ENCODE measurements around the gene NME7.

NME7 gene

GRCh38 chr1:169240449-169241232 lies 127.0 kb downstream of the NME7 start (continued):
- TF ChIP-seq, protein P1, sequence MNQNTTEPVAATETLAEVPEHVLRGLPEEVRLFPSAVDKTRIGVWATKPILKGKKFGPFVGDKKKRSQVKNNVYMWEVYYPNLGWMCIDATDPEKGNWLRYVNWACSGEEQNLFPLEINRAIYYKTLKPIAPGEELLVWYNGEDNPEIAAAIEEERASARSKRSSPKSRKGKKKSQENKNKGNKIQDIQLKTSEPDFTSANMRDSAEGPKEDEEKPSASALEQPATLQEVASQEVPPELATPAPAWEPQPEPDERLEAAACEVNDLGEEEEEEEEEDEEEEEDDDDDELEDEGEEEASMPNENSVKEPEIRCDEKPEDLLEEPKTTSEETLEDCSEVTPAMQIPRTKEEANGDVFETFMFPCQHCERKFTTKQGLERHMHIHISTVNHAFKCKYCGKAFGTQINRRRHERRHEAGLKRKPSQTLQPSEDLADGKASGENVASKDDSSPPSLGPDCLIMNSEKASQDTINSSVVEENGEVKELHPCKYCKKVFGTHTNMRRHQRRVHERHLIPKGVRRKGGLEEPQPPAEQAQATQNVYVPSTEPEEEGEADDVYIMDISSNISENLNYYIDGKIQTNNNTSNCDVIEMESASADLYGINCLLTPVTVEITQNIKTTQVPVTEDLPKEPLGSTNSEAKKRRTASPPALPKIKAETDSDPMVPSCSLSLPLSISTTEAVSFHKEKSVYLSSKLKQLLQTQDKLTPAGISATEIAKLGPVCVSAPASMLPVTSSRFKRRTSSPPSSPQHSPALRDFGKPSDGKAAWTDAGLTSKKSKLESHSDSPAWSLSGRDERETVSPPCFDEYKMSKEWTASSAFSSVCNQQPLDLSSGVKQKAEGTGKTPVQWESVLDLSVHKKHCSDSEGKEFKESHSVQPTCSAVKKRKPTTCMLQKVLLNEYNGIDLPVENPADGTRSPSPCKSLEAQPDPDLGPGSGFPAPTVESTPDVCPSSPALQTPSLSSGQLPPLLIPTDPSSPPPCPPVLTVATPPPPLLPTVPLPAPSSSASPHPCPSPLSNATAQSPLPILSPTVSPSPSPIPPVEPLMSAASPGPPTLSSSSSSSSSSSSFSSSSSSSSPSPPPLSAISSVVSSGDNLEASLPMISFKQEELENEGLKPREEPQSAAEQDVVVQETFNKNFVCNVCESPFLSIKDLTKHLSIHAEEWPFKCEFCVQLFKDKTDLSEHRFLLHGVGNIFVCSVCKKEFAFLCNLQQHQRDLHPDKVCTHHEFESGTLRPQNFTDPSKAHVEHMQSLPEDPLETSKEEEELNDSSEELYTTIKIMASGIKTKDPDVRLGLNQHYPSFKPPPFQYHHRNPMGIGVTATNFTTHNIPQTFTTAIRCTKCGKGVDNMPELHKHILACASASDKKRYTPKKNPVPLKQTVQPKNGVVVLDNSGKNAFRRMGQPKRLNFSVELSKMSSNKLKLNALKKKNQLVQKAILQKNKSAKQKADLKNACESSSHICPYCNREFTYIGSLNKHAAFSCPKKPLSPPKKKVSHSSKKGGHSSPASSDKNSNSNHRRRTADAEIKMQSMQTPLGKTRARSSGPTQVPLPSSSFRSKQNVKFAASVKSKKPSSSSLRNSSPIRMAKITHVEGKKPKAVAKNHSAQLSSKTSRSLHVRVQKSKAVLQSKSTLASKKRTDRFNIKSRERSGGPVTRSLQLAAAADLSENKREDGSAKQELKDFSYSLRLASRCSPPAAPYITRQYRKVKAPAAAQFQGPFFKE (tag by site-specific recombination; IDR thresholded peaks at IDR 0.05; ENCODE audit: borderline replicate concordance), result no peak
- TF ChIP-seq ZNF654 (tag by site-specific recombination; IDR thresholded peaks at IDR 0.05; ENCODE audit: low read depth) (no peak), ZNF501 (tag by site-specific recombination; IDR thresholded peaks at IDR 0.05) (no peak), ZNF623 (tag by site-specific recombination; IDR thresholded peaks at IDR 0.05) (no peak), ZBTB7A (tag by site-specific recombination; IDR thresholded peaks at IDR 0.05; ENCODE audit: low read depth) (no peak), ZNF404 (tag by site-specific recombination; IDR thresholded peaks at IDR 0.05) (no peak), ZNF561 (tag by site-specific recombination; IDR thresholded peaks at IDR 0.05; ENCODE audit: borderline replicate concordance) (no peak), ZFP37 (tag by site-specific recombination; IDR thresholded peaks at IDR 0.05) (no peak), ZNF140 (tag by site-specific recombination; IDR thresholded peaks at IDR 0.05) (no peak), OVOL3 (tag by site-specific recombination; IDR thresholded peaks at IDR 0.05) (no peak), ZNF174 (tag by site-specific recombination; IDR thresholded peaks at IDR 0.05) (no peak), WT1 (tag by site-specific recombination; IDR thresholded peaks at IDR 0.05) (no peak)
- TF ChIP-seq, protein P2, sequence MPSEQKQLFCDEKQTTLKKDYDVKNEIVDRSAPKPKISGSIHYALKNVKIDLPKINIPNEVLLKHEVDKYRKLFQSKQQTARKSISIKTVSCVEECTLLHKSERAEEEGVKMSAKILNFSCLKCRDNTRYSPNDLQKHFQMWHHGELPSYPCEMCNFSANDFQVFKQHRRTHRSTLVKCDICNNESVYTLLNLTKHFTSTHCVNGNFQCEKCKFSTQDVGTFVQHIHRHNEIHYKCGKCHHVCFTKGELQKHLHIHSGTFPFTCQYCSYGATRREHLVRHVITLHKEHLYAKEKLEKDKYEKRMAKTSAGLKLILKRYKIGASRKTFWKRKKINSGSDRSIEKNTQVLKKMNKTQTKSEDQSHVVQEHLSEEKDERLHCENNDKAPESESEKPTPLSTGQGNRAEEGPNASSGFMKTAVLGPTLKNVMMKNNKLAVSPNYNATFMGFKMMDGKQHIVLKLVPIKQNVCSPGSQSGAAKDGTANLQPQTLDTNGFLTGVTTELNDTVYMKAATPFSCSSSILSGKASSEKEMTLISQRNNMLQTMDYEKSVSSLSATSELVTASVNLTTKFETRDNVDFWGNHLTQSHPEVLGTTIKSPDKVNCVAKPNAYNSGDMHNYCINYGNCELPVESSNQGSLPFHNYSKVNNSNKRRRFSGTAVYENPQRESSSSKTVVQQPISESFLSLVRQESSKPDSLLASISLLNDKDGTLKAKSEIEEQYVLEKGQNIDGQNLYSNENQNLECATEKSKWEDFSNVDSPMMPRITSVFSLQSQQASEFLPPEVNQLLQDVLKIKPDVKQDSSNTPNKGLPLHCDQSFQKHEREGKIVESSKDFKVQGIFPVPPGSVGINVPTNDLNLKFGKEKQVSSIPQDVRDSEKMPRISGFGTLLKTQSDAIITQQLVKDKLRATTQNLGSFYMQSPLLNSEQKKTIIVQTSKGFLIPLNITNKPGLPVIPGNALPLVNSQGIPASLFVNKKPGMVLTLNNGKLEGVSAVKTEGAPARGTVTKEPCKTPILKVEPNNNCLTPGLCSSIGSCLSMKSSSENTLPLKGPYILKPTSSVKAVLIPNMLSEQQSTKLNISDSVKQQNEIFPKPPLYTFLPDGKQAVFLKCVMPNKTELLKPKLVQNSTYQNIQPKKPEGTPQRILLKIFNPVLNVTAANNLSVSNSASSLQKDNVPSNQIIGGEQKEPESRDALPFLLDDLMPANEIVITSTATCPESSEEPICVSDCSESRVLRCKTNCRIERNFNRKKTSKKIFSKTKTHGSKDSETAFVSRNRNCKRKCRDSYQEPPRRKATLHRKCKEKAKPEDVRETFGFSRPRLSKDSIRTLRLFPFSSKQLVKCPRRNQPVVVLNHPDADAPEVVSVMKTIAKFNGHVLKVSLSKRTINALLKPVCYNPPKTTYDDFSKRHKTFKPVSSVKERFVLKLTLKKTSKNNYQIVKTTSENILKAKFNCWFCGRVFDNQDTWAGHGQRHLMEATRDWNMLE (tag by site-specific recombination; conservative IDR thresholded peaks at IDR 0.05; ENCODE audit: low read depth), result no peak

DNA sequence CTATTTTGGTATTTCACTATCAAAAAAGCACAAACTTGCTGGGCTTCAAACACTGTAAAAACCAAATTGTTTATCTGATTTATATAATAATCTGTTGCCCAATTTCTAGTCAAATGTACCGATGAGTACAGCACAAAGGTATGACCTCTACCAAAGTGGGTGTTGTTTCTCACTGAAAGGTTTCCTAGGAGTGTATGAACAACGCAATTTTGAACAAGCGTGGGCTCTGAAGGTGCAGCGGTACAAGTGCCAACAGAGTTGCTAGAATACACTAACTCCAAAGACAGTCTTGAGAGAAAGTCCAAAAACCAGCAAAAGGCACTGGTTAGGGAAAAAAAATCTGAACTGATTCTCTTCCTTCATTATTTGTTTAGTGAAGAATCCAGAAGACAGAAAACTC lies 130.7 kb downstream of the NME7 start:
- ChIA-PET POLR2A (no interaction called here), CTCF (no interaction called here)
- Histone ChIP-seq H3K27ac (ENCODE audit: extremely low read depth, low read depth, low read length) (no peak overlapping the region), H3K4me3 (ENCODE audit: low read depth, low read length) (no peak overlapping the region), H3K36me3 (ENCODE audit: control insufficient read depth in 2 of 2, insufficient read depth in 1 of 2, low read length in 2 of 2) (no peaks in the 10 kb centered on the region), H3K4me1 (ENCODE audit: control insufficient read depth, insufficient read depth, low read length) (no peaks in the 10 kb centered on the region), H3K9me3 (ENCODE audit: control insufficient read depth, insufficient read depth, low read depth, low read length) (no peaks in the 10 kb centered on the region)
- TF ChIP-seq ZNF350 (tag by site-specific recombination; IDR thresholded peaks at IDR 0.05), result no peak

Measured in HEK293 (cell line).